ENCODE data around the gene IL1RL1. TPM values are rescaled to one million over a fixed set of nuclear protein-coding genes. Genes with fewer than 3 reads are reported as not detected.

IL1RL1 gene
- total RNA-seq, 2 experiments from 2014 or later, result not detected

DNA sequence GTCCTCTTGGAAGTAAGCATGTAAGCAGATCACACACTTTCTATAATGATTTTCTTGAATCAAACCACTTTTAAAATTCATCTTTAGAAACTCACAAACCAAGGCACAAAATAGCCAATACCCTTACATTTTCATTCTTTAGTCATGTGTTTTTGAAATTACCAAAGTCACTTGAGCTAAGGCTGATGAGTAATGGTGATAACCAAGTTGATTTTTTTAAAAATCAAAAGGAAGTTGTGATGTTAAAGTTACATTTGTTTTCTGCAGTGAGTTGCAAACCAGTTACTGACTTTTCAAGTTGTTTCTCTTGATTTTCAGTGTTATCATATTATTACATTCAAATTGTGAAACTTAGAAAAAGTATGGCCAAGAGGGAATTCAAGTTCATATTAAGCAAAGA, 90.1 kb downstream of the IL1RL1 start:
- no peak for DNase-seq
- intact Hi-C loops (cut with DNase I, micrococcal nuclease), result no loop called here
- peaks cover 3% of the 10 kb centered on the region for H3K4me1 ChIP-seq (ENCODE audit: insufficient read depth, low read length)
- no peak overlapping the region for H3K27ac ChIP-seq (ENCODE audit: low read depth in 1 of 2, low read length in 2 of 2)
- Mint-ChIP-seq H3K9me3 (no peaks in the 10 kb centered on the region), H3K36me3 (ENCODE audit: low read depth) (no peaks in the 10 kb centered on the region), H3K27me3 (no peaks in the 10 kb centered on the region), H3K4me3 (no peak overlapping the region), H3K27ac (no peak overlapping the region), H3K4me1 (ENCODE audit: low read depth) (peaks cover 13% of the 10 kb centered on the region)
- no peak for TF ChIP-seq CTCF (IDR thresholded peaks at IDR 0.05)
- CTCF ChIA-PET, result no interaction called here
- no peak overlapping the region for H3K4me3 ChIP-seq (ENCODE audit: low read length)
- ATAC-seq (ENCODE audit: poor library complexity), result no peak
- no peaks in the 10 kb centered on the region for H3K9me3 ChIP-seq (ENCODE audit: control insufficient read depth in 1 of 2, insufficient read depth in 1 of 2, low read length in 2 of 2)
- H3K36me3 ChIP-seq (ENCODE audit: insufficient read depth, low read length), result no peaks in the 10 kb centered on the region
- POLR2A ChIA-PET, result no interaction called here
- H3K27me3 ChIP-seq (ENCODE audit: control insufficient read depth in 1 of 2, insufficient read depth in 2 of 2, low read length in 2 of 2), result no peaks in the 10 kb centered on the region

Other genes with a start within 250 kb of the IL1RL1 start
- gene IL1R1, start 168.8 kb upstream of the IL1RL1 start, total RNA-seq, result under 1 TPM; 0.22 to 0.49 TPM
- gene IL1RL2, start 124.5 kb upstream of the IL1RL1 start, total RNA-seq, result not detected
- gene IL18R1, start 44.2 kb downstream of the IL1RL1 start, total RNA-seq, result 1 to 10 TPM; 7.6 to 9.1 TPM
- gene IL18RAP, start 111.6 kb downstream of the IL1RL1 start, total RNA-seq, result 1 to 10 TPM; 2.3 to 2.6 TPM
- gene SLC9A4, start 161.7 kb downstream of the IL1RL1 start, total RNA-seq, result not detected

All from CD4-positive, alpha-beta T cell (primary cell).